Stimulated activated CD4-positive, alpha-beta T cell treated with anti-CD3 and anti-CD28 coated beads, Interleukin-1b, Interleukin-23, amount 100 ng/mL, for 1 hour (primary cell): ENCODE results near the gene TIMM17B.

ENCODE experiments used
- DNase-seq, 2 donors: peaks; one replicate each; pipeline ENCODE4 v3.0.0-alpha.2; 2020; ENCODE audit warnings: low read depth in 2 of 2

Gene TIMM17B

DNA sequence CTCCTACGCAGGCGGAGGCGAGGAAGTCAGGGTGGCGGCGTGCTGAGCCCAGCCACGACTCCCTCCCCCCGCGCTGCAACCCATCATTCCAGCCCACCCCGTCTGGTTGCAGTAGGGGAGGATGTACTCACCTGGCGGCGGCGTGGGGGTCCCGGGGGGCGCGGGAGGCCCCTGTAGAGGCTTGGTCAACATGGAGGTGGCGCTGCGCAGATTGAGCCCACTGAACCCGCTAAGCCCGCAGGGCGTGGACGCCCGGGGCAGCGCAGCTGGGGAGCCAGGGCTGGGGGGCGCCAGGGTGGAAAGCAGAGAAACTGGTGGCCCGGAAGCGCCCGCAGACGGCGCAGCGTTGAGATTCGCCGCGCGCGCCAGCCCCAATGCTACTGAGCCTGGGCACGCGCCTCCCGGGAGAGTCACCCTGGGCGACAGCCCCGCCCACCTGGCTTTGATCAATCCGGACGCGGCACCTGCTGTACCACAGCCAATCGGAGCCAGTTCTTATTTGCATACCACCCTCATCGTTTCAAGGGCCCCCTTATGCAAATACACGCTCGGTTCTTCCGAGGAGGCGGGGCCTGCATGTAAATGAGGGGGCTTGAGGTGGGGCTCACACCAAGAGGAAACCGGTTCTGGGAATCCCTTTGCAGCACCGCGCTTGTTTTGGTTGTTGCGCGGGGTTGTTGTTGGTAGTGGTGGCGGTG, 21.2 kb upstream of the TIMM17B start, which contains the start of gene PIM2:
Gene PIM2, minus strand, starts transcription at position 382 of the 698 bp plus-strand sequence. Its CDS starts 190 bp downstream, at position 192.
- DNase-seq = peak; percentile 71 to 83

DNA sequence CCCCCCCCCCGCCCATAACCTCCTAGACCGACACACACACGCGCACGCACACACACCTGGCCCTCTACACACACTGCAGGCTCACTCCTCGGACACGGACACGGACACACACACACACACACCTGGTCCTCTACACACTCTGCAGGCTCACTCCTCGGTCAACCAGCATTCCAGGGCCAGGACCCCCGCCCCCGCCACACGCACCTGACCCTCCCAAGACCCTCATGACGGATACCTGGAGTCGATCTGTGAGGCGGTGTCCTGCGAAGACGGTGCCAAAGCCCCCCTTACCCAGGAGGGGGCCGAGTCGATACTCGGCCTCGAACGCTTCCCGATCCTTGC, 20.7 kb upstream of the TIMM17B start:
- DNase-seq = no peak

DNA sequence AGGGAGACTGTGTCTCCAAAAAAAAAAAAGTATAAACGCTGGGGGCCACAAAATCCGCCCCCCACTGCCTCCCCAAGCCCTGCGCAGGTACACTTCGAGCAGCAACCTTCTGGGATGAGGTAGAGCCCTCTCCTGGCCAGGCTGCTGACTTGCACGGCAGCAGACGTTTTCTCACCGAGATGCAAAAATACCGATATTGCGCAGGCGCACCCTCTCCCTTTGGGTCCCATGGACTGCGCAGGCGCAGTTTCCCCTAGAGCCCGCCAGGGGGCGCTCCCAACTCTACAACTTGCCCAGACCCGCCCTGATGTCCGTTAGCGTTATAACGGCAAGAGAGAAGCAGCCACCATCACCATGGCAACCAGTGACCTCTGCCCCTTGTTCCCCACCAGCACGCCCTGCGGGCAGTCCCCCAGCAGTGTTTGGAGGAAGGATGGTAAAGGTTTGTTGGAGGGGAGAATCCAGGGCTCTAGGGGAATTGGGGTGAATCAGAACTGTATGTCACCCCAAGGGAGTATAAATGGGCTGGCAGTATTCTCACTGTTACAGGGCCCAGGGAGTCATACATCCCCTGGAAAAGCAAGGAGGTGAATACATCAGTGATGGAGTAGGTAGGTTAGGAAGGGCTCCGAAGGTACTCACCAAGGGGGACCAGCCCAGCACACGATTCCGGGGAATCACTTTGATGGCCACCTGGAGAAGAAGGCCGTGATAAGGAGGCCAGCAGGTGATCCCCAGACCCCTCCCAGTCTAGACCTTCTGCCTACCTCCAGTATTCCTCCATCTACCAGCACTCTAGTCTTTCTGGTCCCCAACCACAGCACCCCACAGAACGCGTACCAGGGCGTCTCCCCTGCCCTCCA, 19.8 kb upstream of the TIMM17B start:
- DNase-seq = peak; percentile 64 to 74

DNA sequence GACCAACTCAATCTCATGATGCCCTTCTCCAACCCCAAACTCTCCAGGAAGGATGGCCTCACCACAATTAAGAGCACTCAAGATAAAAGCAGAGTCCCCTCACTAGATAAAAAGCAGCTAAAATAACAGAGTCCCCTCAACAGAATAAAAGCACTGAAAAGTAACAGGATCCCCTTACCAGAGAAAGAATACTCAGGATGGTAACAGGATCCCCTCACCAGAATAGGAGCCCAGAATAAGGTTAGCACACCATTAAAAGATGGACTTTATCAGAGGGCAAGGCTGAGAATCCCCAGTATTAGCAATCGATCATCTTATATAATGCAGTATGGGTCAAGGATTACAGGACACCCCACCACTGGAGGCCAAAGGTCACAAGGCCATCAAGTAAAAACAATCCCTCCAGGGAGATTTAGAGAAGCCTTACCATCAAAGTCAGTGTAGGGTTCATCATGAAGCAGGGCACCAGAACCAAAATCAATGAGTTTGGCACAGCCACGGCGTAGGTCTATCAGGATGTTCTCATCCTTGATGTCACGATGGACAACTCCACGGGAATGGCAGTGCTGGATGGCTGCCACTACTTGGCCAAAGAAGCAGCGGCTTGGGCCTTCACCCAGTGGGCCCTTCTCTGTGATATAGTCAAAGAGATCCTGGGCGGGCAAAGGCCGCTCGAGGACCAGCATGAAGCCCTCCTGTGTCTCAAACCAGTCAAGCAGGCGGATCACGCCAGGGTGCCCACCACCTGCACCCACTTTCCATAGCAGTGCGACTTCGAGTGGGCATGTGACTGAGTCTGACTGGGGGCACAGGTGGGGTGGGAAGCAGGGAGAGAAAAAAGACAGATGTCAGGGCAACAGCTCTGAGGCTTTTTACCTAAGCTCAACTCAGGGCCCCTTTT, 17.3 kb upstream of the TIMM17B start:
- DNase-seq = no peak

DNA sequence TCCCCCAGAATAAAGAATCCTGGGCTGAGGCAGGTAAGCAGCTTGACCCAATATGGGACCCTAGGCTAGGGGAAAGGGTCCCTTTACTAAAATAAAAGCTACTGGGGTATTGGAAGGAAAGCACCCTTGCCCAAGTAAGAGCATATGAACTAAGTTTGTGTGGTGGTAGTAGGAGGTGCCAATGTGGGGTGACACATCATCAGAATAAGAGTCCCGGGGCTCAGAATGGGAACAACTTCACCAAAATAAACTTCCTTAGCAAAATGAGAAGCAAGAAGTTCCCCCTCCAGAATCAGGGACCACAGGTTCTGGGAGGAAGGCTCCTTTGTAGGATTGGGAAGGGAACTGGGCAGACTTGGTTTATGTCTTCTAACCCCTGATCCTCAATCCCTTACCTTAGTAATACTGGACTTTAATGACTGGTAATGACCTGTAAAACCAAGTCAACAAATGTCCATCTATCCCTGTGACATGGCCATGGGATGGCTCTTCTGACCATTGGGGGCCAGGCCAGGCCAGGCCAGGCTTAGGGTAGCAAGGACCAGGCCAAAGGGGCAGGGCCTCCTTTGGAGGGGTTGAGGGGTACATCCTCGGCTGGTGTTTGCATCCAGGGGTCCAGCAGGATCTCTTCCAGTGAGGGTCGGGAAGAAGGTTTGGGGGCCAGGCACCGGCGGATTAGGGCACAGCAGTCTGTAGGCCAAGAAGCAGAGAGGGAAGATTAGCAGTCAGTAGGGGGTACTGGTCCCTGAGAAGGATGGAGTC, 16.2 kb upstream of the TIMM17B start:
- DNase-seq = no peak

DNA sequence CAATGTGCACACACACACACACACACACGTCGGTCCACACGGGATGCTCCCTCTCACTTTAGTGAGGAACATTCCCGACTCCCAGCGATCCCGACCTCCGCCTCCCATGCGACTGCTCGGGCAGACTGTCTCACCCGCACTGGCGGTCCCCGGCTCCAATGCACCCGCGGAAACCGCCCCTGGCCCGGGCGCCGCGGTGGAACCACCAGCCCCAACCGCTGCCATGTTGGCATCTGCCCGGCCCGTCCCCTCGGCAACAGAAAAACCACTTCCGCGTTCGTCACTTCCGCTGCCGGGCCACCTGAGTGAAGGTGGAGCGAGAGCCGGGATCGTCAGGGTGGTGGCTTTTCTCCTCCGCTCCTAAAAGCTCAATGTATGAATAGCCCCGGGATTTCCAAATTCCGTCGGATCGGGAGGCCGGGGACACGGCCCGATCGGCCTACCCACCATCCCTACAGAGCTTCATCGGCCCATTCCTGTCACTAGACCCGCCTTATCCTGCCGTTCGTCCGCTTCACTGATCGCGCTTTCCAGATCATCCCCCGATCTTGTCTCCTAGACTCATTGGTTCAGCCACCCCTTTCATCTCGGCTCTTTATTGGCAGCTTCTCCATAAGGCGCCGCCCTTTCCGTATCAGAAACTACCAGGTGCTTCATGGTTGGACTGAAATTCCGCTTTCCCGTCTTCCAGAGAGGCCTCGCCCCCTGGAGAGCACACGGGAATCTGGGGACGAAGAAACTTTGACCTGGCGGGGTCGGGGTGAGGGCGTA, 14.0 kb upstream of the TIMM17B start, which contains the start of gene SLC35A2:
Gene SLC35A2, minus strand, starts transcription at position 235 of the 771 bp plus-strand sequence. Its CDS starts 10 bp downstream, at position 225.
- peak; percentile 54 to 65 for DNase-seq

DNA sequence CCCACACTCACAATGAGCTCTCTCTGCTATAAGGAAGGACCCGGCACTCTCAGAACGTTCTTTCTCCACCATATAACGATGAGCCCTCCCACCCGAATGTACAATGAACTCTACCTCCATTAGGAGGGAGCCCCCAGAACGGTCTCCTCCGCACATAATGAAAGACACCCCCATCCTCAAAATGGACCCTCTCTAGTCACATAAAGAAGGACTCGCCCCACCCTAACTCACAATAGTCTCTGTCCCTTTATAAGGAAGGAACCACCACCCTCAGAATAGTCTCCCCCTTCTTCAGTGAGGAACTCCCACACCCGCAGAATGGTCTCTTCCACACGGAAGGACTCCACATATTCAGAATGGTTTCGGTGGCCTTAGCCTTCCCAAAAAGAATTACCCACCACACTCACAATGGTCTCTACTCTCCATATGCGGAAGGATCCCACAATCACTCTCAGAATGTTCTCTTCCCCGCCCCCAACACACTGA, 13.4 kb upstream of the TIMM17B start:
- DNase-seq = no peak

DNA sequence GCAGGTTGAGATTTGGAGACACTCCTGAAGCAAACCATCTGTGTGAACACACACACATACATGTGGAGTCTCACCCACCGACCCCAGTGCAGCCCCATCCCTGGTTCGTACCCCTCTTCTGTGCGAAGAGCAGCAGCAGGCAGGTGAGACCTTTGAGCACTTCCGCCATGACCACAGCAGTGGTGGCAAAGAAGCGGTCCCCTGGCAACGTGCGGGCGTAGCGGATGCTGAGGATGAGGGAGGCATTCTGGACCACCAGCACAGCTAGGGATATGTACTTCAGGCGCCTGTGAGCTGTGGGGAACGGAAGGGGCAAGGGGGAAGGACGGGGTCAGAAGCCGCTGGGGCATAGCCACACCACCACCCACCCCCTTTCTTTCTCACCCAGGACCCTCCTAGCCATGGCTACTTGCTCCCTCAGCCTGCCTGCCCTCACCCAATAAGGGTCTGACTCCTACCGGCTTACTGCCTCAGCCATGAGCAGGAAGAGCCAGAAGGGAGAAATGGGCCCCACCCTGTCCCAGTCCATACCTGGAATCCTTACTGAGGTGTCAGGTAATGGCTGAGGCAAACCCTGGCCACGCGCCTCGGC, 12.2 kb upstream of the TIMM17B start:
- no peak for DNase-seq

DNA sequence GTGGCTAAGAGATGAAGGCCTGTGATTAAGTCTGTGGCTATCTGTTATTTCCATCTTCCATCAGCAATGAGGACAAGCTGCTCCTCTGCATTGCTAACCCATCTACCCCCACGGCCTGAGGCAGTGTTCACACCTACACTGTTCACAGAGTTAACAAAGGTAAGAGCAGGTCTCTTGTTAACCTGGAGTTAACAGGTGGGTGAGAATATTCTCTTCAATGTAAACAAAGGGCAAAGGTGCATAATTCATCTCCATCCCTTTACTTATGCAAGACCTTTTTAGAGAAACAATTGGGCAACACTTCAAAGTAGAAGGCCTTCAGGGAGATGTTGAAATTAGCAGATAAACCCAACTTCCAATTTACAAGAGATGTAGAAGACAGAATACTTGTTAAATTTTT, 11.0 kb upstream of the TIMM17B start:
- DNase-seq = no peak

DNA sequence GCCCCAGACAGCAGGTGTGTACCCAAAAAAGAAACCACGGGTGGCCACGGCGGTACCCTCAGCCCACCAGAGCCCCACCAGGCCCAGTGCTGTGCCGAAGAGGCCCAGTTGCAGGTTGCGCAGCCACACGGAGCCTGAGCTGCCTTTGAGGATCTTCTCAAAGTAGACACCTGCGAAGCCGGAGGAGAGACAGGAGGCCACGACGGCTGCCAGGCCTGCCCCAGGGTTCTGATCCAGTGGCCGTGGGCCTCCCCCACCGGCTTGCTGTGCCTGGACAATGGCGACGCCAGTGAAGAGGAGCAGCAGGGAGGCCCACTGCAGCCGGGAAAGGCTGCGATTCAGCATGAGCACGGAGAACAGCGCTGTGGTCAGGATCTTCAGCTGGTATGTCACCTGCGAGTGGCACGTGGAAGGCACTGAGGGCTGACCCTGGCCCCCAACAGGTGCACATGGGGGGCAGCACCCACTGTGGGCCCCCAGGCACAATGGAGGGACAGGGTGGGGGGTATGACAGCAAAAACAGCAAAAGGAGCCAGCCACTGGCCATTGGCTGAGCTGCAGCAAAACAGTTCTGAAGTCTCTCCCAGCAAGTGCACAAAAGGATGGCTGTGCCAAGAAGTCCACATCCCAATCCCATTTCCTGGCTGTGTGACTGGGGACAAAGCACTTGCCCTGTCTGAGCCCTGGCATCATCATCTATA, 7.7 kb upstream of the TIMM17B start:
- no peak for DNase-seq

DNA sequence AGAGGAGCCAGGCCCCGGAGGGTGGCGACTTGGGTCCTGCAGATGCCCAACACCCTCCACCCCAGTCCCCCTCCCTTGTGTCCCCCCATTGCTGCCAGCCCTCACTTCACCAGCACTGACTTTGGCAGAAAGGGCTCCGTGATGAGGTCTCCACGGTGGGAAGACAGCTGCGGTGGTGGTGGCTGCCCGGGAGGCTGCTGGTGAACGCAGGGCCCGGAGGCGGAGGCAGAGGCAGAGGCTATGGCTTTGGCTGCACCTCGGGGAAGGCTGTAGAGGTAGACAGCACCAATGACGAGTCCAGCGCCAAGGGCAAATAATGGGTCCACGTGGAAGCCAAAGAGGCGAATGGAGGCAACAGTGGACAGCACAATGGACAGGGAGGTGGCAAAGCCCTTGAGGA, 7.1 kb upstream of the TIMM17B start:
- no peak for DNase-seq

DNA sequence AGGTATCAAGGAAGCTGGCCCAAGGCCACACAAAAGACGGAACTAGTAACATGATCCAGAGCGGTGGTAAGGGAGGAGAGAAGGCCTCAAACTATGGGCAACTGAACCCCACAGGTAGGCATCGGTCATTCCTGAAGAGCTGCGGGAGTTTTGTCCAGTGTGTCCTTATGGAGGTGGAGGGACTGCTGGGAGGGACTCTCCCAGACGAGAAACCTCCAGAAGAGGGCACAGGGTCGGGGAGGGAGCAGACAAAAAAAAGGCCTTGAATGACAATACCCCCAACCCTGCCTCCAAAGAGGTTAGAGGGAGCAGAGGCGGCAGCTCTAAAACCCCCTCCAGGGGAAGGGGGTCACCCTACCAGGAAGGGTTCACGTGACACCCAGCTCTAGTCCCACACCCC, 6.6 kb upstream of the TIMM17B start:
- DNase-seq = no peak

DNA sequence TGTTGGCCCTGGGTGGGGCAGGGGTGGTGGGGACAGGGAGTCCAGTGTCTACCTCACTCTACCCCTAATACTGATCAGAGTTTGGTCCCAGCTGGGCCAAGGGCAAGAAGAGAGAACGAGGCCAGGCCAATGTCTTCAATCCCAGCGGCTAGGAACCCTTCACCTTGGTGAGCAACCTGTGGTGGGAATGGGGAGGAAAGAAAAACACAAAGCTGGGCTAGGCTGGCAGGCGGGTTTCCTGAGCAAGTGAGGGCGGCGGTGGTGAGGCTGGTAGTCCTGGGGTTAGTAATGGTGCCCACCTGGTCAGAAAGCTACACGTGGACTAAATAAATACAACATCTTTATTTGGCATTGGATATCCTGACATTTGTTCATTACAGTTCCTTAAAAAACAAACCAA, 5.7 kb upstream of the TIMM17B start:
- no peak for DNase-seq

DNA sequence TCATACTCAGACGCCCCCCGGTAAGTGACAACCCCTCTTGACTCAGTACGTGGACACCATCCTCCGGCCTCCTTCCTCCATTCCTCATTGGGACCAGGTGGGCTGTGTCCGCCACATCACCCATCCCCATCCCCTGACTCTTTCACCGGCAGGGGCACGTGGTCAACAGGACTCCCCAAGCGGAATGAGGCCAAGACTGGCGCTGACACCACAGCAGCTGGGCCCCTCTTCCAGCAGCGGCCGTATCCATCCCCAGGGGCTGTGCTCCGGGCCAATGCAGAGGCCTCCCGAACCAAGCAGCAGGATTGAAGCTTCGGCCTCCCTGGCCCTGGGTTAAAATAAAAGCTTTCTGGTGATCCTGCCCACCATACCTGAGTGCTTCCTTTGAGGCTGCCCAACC, 5.2 kb upstream of the TIMM17B start:
- DNase-seq = no peak

DNA sequence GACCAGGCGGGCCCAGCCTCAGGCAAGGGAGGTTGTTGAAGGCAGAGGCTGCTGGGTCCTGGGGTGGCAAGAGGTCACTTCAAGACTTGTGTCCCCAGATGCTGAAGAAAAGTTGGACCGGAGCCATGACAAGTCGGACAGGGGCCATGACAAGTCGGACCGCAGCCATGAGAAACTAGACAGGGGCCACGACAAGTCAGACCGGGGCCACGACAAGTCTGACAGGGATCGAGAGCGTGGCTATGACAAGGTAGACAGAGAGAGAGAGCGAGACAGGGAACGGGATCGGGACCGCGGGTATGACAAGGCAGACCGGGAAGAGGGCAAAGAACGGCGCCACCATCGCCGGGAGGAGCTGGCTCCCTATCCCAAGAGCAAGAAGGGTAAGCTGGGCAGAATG, 4.6 kb upstream of the TIMM17B start:
- DNase-seq = no peak

DNA sequence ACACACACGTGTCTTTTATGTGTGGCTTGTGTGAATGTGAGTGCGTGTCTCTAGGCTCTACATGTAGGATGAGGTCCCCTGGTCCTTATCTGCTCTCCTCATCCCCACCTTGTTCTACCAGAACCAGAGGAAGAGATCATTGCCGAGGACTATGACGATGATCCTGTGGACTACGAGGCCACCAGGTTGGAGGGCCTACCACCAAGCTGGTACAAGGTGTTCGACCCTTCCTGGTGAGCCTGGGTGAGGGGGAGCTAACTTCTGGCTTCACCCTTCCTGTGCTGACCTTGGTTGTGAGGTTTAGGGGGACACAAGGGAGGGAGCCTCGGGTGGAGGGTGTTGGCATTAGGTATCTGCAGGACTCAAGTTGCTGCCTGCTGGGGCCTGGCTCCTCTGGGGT, 3.5 kb upstream of the TIMM17B start:
- DNase-seq = no peak

DNA sequence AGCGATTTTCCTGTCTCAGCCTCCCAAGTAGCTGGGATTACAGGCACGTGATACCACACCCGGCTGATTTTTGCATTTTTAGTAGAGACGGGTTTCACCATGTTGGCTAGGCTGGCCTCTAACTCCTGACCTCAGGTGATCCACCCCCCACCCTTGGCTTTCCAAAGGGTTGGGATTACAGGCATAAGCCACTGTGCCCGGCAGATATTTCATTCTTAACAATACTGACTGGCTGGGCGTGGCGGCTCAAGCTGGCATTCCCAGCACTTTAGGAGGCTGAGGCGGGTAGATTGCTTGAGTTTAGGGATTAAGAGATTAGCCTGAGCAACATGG, 1.5 kb upstream of the TIMM17B start:
- no peak for DNase-seq

DNA sequence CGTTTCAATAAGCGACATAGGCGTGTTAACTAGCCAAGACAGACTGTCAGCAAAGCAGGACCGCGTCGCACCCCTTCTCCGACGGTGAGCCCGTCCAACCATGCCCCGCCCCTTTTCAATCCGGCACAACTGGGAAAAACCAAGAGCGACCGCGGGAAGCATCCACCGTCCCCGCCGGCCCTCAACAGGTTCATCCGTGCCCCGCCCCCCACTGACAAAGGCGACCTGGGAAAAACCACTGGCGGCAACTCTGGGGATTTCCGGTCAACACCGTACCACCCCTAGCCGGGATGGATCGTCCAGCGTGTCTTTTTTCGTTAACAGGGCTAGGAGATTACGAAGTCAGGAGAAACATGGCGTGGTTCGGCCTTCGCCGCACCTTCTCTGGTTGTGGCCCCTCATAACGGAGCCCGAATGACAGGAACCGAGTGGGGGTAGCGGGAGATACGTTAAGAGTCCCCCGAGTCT, 377 bp downstream of the TIMM17B start:
- DNase-seq = no peak

DNA sequence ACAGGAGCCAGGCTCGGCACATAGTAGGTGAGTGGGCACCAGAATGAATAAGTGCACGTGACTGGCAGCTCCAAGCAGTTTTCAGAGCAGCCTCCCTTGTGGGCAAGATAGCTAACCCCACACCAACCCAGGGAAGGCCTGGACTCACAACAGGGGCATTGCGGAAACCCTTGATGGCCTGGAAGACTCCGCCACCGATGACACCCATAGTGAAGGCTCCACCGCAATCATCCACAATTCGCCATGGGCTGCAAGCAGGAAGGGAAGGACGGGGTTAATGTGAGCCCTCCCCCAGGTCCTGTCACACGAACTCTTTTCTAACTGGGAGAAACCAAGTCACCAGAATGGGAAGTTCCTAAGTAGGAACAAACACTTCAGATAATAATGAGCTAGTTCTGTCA, 957 bp downstream of the TIMM17B start:
- DNase-seq = no peak
